HepG2 (cell line): ENCODE results near the gene PXYLP1. TPM values are rescaled to one million over a fixed set of nuclear protein-coding genes. Genes with fewer than 3 reads are reported as not detected.
A peak's percentile ranks its signal among the peaks of the same experiment; 100 is the strongest.

ENCODE experiments used
- ASH2L ChIP-seq: fragments of 300-600, 200-600 bp; sonication (generic); IDR thresholded peaks from 2 replicates; pipeline ENCODE4 v1.7.0; 2017; ENCODE audit warnings: low read depth, mild to moderate bottlenecking, moderate library complexity, mixed read lengths, low read length; ENCODE audit not compliant: insufficient read length
- ATAD3A ChIP-seq: sonication (generic); formaldehyde crosslinking; IDR thresholded peaks from 2 replicates; pipeline ENCODE4 v1.4.0; 2020; ENCODE audit warnings: missing genetic modification reagents
- ATF6 ChIP-seq: sonication (generic); formaldehyde crosslinking; conservative IDR thresholded peaks from 2 replicates; pipeline ENCODE4 v1.4.0; 2020; ENCODE audit warnings: missing genetic modification reagents
- HNF4A ChIP-seq: sonication (generic); formaldehyde crosslinking; IDR thresholded peaks from 2 replicates; pipeline ENCODE4 v1.4.0; 2020; ENCODE audit warnings: missing genetic modification reagents
- NRL ChIP-seq: sonication (generic); formaldehyde crosslinking; IDR thresholded peaks from 2 replicates; pipeline ENCODE4 v1.5.0; 2020; ENCODE audit warnings: missing genetic modification reagents, mild to moderate bottlenecking, moderate library complexity, borderline replicate concordance
- REPIN1 ChIP-seq: sonication (generic); formaldehyde crosslinking; IDR thresholded peaks from 2 replicates; pipeline ENCODE4 v1.8.0; 2022; ENCODE audit warnings: missing genetic modification reagents, low read depth, mild to moderate bottlenecking, borderline replicate concordance
- SUZ12 ChIP-seq: fragments of 150-350 bp; IDR thresholded peaks from 2 replicates; pipeline ENCODE4 v1.6.1; 2014; ENCODE audit warnings: low read depth, low read length
- TBX2 ChIP-seq: sonication (generic); formaldehyde crosslinking; IDR thresholded peaks from 2 replicates; pipeline ENCODE4 v1.5.0; 2020; ENCODE audit warnings: missing genetic modification reagents, mild to moderate bottlenecking, borderline replicate concordance
- TEAD2 ChIP-seq: sonication (generic); formaldehyde crosslinking; IDR thresholded peaks from 2 replicates; pipeline ENCODE4 v1.9.0; 2021; ENCODE audit warnings: missing genetic modification reagents
- THAP11 ChIP-seq: IDR thresholded peaks from 2 replicates; pipeline ENCODE4 v1.6.1; 2016; ENCODE audit warnings: missing biosample characterization, missing genetic modification reagents
- THRA ChIP-seq: sonication (generic); formaldehyde crosslinking; IDR thresholded peaks from 2 replicates; pipeline ENCODE4 v1.4.0; 2020; ENCODE audit warnings: missing genetic modification reagents, borderline replicate concordance
- ZFP36L2 ChIP-seq: sonication (generic); formaldehyde crosslinking; IDR thresholded peaks from 2 replicates; pipeline ENCODE4 v1.4.0; 2020; ENCODE audit warnings: missing genetic modification reagents
- ZMYM3 ChIP-seq: sonication (generic); formaldehyde crosslinking; IDR thresholded peaks from 2 replicates; pipeline ENCODE4 v1.5.1; 2020; ENCODE audit warnings: mild to moderate bottlenecking, missing genetic modification reagents
- ZNF18 ChIP-seq: sonication (generic); formaldehyde crosslinking; IDR thresholded peaks from 2 replicates; pipeline ENCODE4 v1.8.0; 2022; ENCODE audit warnings: mild to moderate bottlenecking, missing genetic modification reagents; ENCODE audit not compliant: insufficient replicate concordance
- ZNF230 ChIP-seq: sonication (generic); formaldehyde crosslinking; IDR thresholded peaks from 2 replicates; pipeline ENCODE4 v1.4.0; 2020; ENCODE audit warnings: mild to moderate bottlenecking, missing genetic modification reagents
- ZNF275 ChIP-seq: sonication (generic); formaldehyde crosslinking; IDR thresholded peaks from 2 replicates; pipeline ENCODE4 v1.8.0; 2022; ENCODE audit warnings: missing genetic modification reagents, mild to moderate bottlenecking, inconsistent platforms, borderline replicate concordance
- ZNF362 ChIP-seq: sonication (generic); formaldehyde crosslinking; IDR thresholded peaks from 2 replicates; pipeline ENCODE4 v1.4.0; 2020; ENCODE audit warnings: missing genetic modification reagents, mild to moderate bottlenecking, borderline replicate concordance
- ZNF597 ChIP-seq: sonication (generic); formaldehyde crosslinking; IDR thresholded peaks from 2 replicates; pipeline ENCODE4 v1.5.0; 2020; ENCODE audit warnings: missing genetic modification reagents
- polyA plus RNA-seq, 8 experiments: library from polyadenylated mRNA; depleted of rRNA in 3 of 8; stranded (reverse) in 7 of 8; unstranded in 1 of 8; fragments of >200 nt; fragmentation: Illumina TruSeq in 4 of 8; extraction: Trizol in 4 of 8; gene quantifications; 2 replicates each; pipeline versions ENCODE4 v1.2.1 to v1.2.3, GENCODE V29; 2011 to 2016; ENCODE audit warnings: low read depth in 4 of 8, missing spikeins in 1 of 8, mixed read lengths in 1 of 8; ENCODE audit not compliant: insufficient read depth in 1 of 8
- total RNA-seq, 5 experiments: library from RNA; depleted of rRNA; stranded (reverse); fragments of >200 nt; fragmentation: Illumina TruSeq; extraction: Trizol; gene quantifications; 2 replicates each; pipeline ENCODE4 v1.2.3, GENCODE V29; 2016; ENCODE audit warnings: low read depth in 1 of 5

The PXYLP1 gene
- total and polyA plus RNA-seq, 2 of the 13 experiments (the other 11 are each of a cell fraction or from before 2014, with no cell fraction given): 4.9 to 8.1 TPM

- 0 out of 2 replicates have a peak, but pooled peaks have one; percentile 21 for TF ChIP-seq ZNF362
- TF ChIP-seq REPIN1 (CRISPR knock-in tag): peak; percentile 97
- TF ChIP-seq ZNF230: peak; percentile 75; the same call in 1 of the 2 replicates
- TF ChIP-seq HNF4A (CRISPR knock-in tag): peak; percentile 51
- TF ChIP-seq ZNF597 (CRISPR knock-in tag): no peak; the same call in 1 of the 2 replicates
- peak; percentile 68 for TF ChIP-seq ASH2L
- TF ChIP-seq ZNF18 (CRISPR knock-in tag): no peak
- TF ChIP-seq NRL (CRISPR knock-in tag): no peak
- peak; percentile 73; the same call in 1 of the 2 replicates for TF ChIP-seq ZNF275 (CRISPR knock-in tag)
- 0 out of 2 replicates have a peak, but pooled peaks have one; percentile 25 for TF ChIP-seq ATAD3A (CRISPR knock-in tag)
- TF ChIP-seq ATF6: peak; percentile 43; the same call in 1 of the 2 replicates
- TF ChIP-seq THAP11 (CRISPR knock-in tag): peak; percentile 100
- 0 out of 2 replicates have a peak, but pooled peaks have one; percentile 32 for TF ChIP-seq THRA
- TF ChIP-seq TEAD2 (CRISPR knock-in tag): no peak
- TF ChIP-seq ZFP36L2 (CRISPR knock-in tag): no peak
- TF ChIP-seq ZMYM3 (CRISPR knock-in tag): no peak; the same call in 1 of the 2 replicates
- TF ChIP-seq SUZ12: peak; percentile 94
- TF ChIP-seq TBX2: peak; percentile 87
These were observed 80.1 kb downstream of the PXYLP1 start (continued) for GRCh38 chr3:141311496-141312353.
